A673 (cell line): ENCODE measurements around the gene ZNF708.

Source experiments
- CTCF ChIP-seq: fragments of 300-800, 200-600 bp; sonication (generic); conservative IDR thresholded peaks from 2 replicates; pipeline ENCODE4 v1.5.1; 2017; ENCODE audit warnings: low read depth, mild to moderate bottlenecking, antibody characterized with exemption, low read length, moderate library complexity, mixed read lengths
- EZH2 ChIP-seq: fragments of 200-600 bp; sonication (generic); IDR thresholded peaks from 2 replicates; pipeline ENCODE4 v1.6.1; 2017; ENCODE audit warnings: borderline replicate concordance, low read depth, mild to moderate bottlenecking, mixed read lengths, antibody characterized with exemption, low read length; ENCODE audit not compliant: poor library complexity, severe bottlenecking

- TF ChIP-seq CTCF, result no peak
- no peak for TF ChIP-seq EZH2
Measured at GRCh38 chr19:21314676-21315075, 14.5 kb downstream of the ZNF708 start.
